ENCODE results near the gene CACNA1D.

CACNA1D gene

GRCh38 chr3:53510508-53510907, 16.1 kb downstream of the CACNA1D start:
- DNase-seq (ENCODE audit: low spot score): no peak

GRCh38 chr3:53511246-53511645, 16.8 kb downstream of the CACNA1D start:
- Histone ChIP-seq H2AFZ (ENCODE audit: low read length) (no peak overlapping the region), H3K9ac (ENCODE audit: low read depth, low read length, poor library complexity) (no peak overlapping the region), H3K4me2 (ENCODE audit: insufficient read depth, low read length, poor library complexity, severe bottlenecking) (no peak overlapping the region), H3K4ac (ENCODE audit: low read length) (no peak overlapping the region), H3K36me3 (replicated peaks in 1 of 2; ENCODE audit: control insufficient read depth in 2 of 2, insufficient read depth in 2 of 2, low read length in 2 of 2) (no peaks in the 10 kb centered on the region), H2AK5ac (ENCODE audit: low read depth, low read length) (no peak overlapping the region), H2BK12ac (ENCODE audit: low read length) (no peak overlapping the region), H4K91ac (ENCODE audit: low read depth, low read length, poor library complexity) (no peak overlapping the region), H3K14ac (ENCODE audit: low read length) (no peak overlapping the region), H3K27ac (replicated peaks; ENCODE audit: low read length) (no peak overlapping the region), H2BK5ac (ENCODE audit: low read length) (no peak overlapping the region), H3K4me1 (ENCODE audit: control insufficient read depth in 2 of 2, insufficient read depth in 1 of 2, low read depth in 1 of 2, low read length in 2 of 2) (peaks cover 10 to 30% of the 10 kb centered on the region in 2 donors), H3K9me3 (replicated peaks in 1 of 2; ENCODE audit: control insufficient read depth in 2 of 2, insufficient read depth in 1 of 2, low read depth in 1 of 2, low read length in 2 of 2) (no peaks in the 10 kb centered on the region), H2BK120ac (ENCODE audit: low read depth, low read length) (no peak overlapping the region), H3K79me1 (ENCODE audit: low read depth, low read length) (no peaks in the 10 kb centered on the region), H3K23ac (ENCODE audit: low read depth, low read length, poor library complexity) (no peak overlapping the region), H3K18ac (ENCODE audit: low read length) (no peak overlapping the region), H3K4me3 (ENCODE audit: low read length in 2 of 2) (no peak overlapping the region), H4K8ac (ENCODE audit: low read depth, low read length) (no peak overlapping the region), H3K27me3 (ENCODE audit: control insufficient read depth in 3 of 3, insufficient read depth in 3 of 3, low read depth in 1 of 3, low read length in 3 of 3) (peaks cover 0 to under 1% (median 0%) of the 10 kb centered on the region in 3 experiments), H2BK15ac (ENCODE audit: low read length) (no peak overlapping the region)
- no peak for DNase-seq (ENCODE audit: low spot score)
- WGBS, 2 donors (ENCODE audit: extremely low coverage in 2 of 2, insufficient read length in 2 of 2, insufficient replicate concordance in 1 of 2): no CpG with 5 or more reads among the region's 13 CpGs

More at GRCh38 chr3:53510508-53510907, 16.1 kb downstream of the CACNA1D start:
- Histone ChIP-seq H2AK5ac (ENCODE audit: low read depth, low read length) (no peak overlapping the region), H3K4me3 (ENCODE audit: low read length in 2 of 2) (no peak overlapping the region), H3K4ac (ENCODE audit: low read length) (no peak overlapping the region), H3K9ac (ENCODE audit: low read depth, low read length, poor library complexity) (no peak overlapping the region), H3K79me1 (ENCODE audit: low read depth, low read length) (no peaks in the 10 kb centered on the region), H3K18ac (ENCODE audit: low read length) (no peak overlapping the region), H2AFZ (ENCODE audit: low read length) (no peak overlapping the region), H2BK120ac (ENCODE audit: low read depth, low read length) (no peak overlapping the region), H2BK5ac (ENCODE audit: low read length) (no peak overlapping the region), H3K4me2 (ENCODE audit: insufficient read depth, low read length, poor library complexity, severe bottlenecking) (no peak overlapping the region), H3K14ac (ENCODE audit: low read length) (no peak overlapping the region), H4K91ac (ENCODE audit: low read depth, low read length, poor library complexity) (no peak overlapping the region), H3K27me3 (ENCODE audit: control insufficient read depth in 3 of 3, insufficient read depth in 3 of 3, low read depth in 1 of 3, low read length in 3 of 3) (peaks cover 0 to 2% (median 0%) of the 10 kb centered on the region in 3 experiments), H3K23ac (ENCODE audit: low read depth, low read length, poor library complexity) (no peak overlapping the region), H3K36me3 (replicated peaks in 1 of 2; ENCODE audit: control insufficient read depth in 2 of 2, insufficient read depth in 2 of 2, low read length in 2 of 2) (no peaks in the 10 kb centered on the region), H4K8ac (ENCODE audit: low read depth, low read length) (no peak overlapping the region), H3K9me3 (replicated peaks in 1 of 2; ENCODE audit: control insufficient read depth in 2 of 2, insufficient read depth in 1 of 2, low read depth in 1 of 2, low read length in 2 of 2) (no peaks in the 10 kb centered on the region), H2BK12ac (ENCODE audit: low read length) (no peak overlapping the region), H3K4me1 (ENCODE audit: control insufficient read depth in 2 of 2, insufficient read depth in 1 of 2, low read depth in 1 of 2, low read length in 2 of 2) (peaks cover 10 to 30% of the 10 kb centered on the region in 2 donors), H2BK15ac (ENCODE audit: low read length) (no peak overlapping the region), H3K27ac (replicated peaks; ENCODE audit: low read length) (no peak overlapping the region)
- no CpG with 5 or more reads among the region's 3 CpGs for WGBS, 2 donors (ENCODE audit: extremely low coverage in 2 of 2, insufficient read length in 2 of 2, insufficient replicate concordance in 1 of 2)

GRCh38 chr3:53513556-53514190, 19.3 kb downstream of the CACNA1D start:
- Histone ChIP-seq H3K4me2 (ENCODE audit: insufficient read depth, low read length, poor library complexity, severe bottlenecking) (no peak overlapping the region), H4K8ac (ENCODE audit: low read depth, low read length) (no peak overlapping the region)
- no CpG with 5 or more reads among the region's 7 CpGs for WGBS, 2 donors (ENCODE audit: extremely low coverage in 2 of 2, insufficient read length in 2 of 2, insufficient replicate concordance in 1 of 2)

GRCh38 chr3:53516339-53516738, 21.9 kb downstream of the CACNA1D start:
- Histone ChIP-seq H3K27me3 (ENCODE audit: control insufficient read depth in 3 of 3, insufficient read depth in 3 of 3, low read depth in 1 of 3, low read length in 3 of 3) (no peaks in the 10 kb centered on the region), H4K8ac (ENCODE audit: low read depth, low read length) (no peak overlapping the region), H3K4ac (ENCODE audit: low read length) (no peak overlapping the region), H3K9ac (ENCODE audit: low read depth, low read length, poor library complexity) (no peak overlapping the region), H4K91ac (ENCODE audit: low read depth, low read length, poor library complexity) (no peak overlapping the region), H2BK15ac (ENCODE audit: low read length) (no peak overlapping the region), H3K23ac (ENCODE audit: low read depth, low read length, poor library complexity) (no peak overlapping the region), H2AFZ (ENCODE audit: low read length) (no peak overlapping the region), H3K4me1 (ENCODE audit: control insufficient read depth in 2 of 2, insufficient read depth in 1 of 2, low read depth in 1 of 2, low read length in 2 of 2) (peaks cover under 1 to 16% of the 10 kb centered on the region in 2 donors), H3K27ac (replicated peaks; ENCODE audit: low read length) (no peak overlapping the region), H3K4me3 (ENCODE audit: low read length in 2 of 2) (no peak overlapping the region), H3K18ac (ENCODE audit: low read length) (no peak overlapping the region), H3K4me2 (ENCODE audit: insufficient read depth, low read length, poor library complexity, severe bottlenecking) (no peak overlapping the region), H2BK12ac (ENCODE audit: low read length) (no peak overlapping the region), H2BK120ac (ENCODE audit: low read depth, low read length) (no peak overlapping the region), H2AK5ac (ENCODE audit: low read depth, low read length) (no peak overlapping the region), H3K14ac (ENCODE audit: low read length) (no peak overlapping the region), H3K79me1 (ENCODE audit: low read depth, low read length) (no peaks in the 10 kb centered on the region), H3K9me3 (replicated peaks in 1 of 2; ENCODE audit: control insufficient read depth in 2 of 2, insufficient read depth in 1 of 2, low read depth in 1 of 2, low read length in 2 of 2) (no peaks in the 10 kb centered on the region), H3K36me3 (replicated peaks in 1 of 2; ENCODE audit: control insufficient read depth in 2 of 2, insufficient read depth in 2 of 2, low read length in 2 of 2) (no peaks in the 10 kb centered on the region), H2BK5ac (ENCODE audit: low read length) (no peak overlapping the region)
- DNase-seq (ENCODE audit: low spot score): no peak
- whole genome bisulfite sequencing, 2 donors (ENCODE audit: extremely low coverage in 2 of 2, insufficient read length in 2 of 2, insufficient replicate concordance in 1 of 2): no CpG with 5 or more reads among the region's 5 CpGs

More at GRCh38 chr3:53513556-53514190, 19.3 kb downstream of the CACNA1D start:
- no peak overlapping the region for H2BK5ac ChIP-seq (ENCODE audit: low read length)
- no peak overlapping the region for H2BK15ac ChIP-seq (ENCODE audit: low read length)
- H3K4me1 ChIP-seq (ENCODE audit: control insufficient read depth in 2 of 2, insufficient read depth in 1 of 2, low read depth in 1 of 2, low read length in 2 of 2): peaks cover 10 to 30% of the 10 kb centered on the region in 2 donors
- H2BK12ac ChIP-seq (ENCODE audit: low read length): no peak overlapping the region
- no peak overlapping the region for H2BK120ac ChIP-seq (ENCODE audit: low read depth, low read length)
- no peak overlapping the region for H3K18ac ChIP-seq (ENCODE audit: low read length)
- H3K14ac ChIP-seq (ENCODE audit: low read length): no peak overlapping the region
- no peak overlapping the region for H3K4ac ChIP-seq (ENCODE audit: low read length)
- no peak overlapping the region for H3K9ac ChIP-seq (ENCODE audit: low read depth, low read length, poor library complexity)
- H3K4me3 ChIP-seq (ENCODE audit: low read length in 2 of 2): no peak overlapping the region
- DNase-seq (ENCODE audit: low spot score): no peak
- no peak overlapping the region for H3K27ac ChIP-seq (replicated peaks; ENCODE audit: low read length)
- H4K91ac ChIP-seq (ENCODE audit: low read depth, low read length, poor library complexity): no peak overlapping the region
- no peak overlapping the region for H3K23ac ChIP-seq (ENCODE audit: low read depth, low read length, poor library complexity)
- H2AFZ ChIP-seq (ENCODE audit: low read length): no peak overlapping the region
- H3K27me3 ChIP-seq (ENCODE audit: control insufficient read depth in 3 of 3, insufficient read depth in 3 of 3, low read depth in 1 of 3, low read length in 3 of 3): no peaks in the 10 kb centered on the region
- H2AK5ac ChIP-seq (ENCODE audit: low read depth, low read length): no peak overlapping the region
- no peaks in the 10 kb centered on the region for H3K79me1 ChIP-seq (ENCODE audit: low read depth, low read length)
- no peaks in the 10 kb centered on the region for H3K36me3 ChIP-seq (replicated peaks in 1 of 2; ENCODE audit: control insufficient read depth in 2 of 2, insufficient read depth in 2 of 2, low read length in 2 of 2)
- no peaks in the 10 kb centered on the region for H3K9me3 ChIP-seq (replicated peaks in 1 of 2; ENCODE audit: control insufficient read depth in 2 of 2, insufficient read depth in 1 of 2, low read depth in 1 of 2, low read length in 2 of 2)

All from neuronal stem cell (in vitro differentiated cells).